B cell (primary cell): Measurements from ENCODE around the gene TRRAP. TPM values are rescaled to one million over a fixed set of nuclear protein-coding genes. Genes with fewer than 3 reads are reported as not detected.

Experiments used
- ATAC-seq: fragments of 200-7000 bp; cut with Tn5 transposase; one replicate; pipeline ENCODE4 v1.10.0; 2021; ENCODE audit warnings: low read depth, mild to moderate bottlenecking, moderate number of reproducible peaks, moderate library complexity
- CTCF ChIA-PET: fragments of 350-600 bp; sonication (Branson Sonifier 250); formaldehyde crosslinking; loops from one replicate; lab custom pipeline; 2021; ENCODE audit warnings: antibody characterized with exemption, inconsistent platforms; lab: Charles Lee
- POLR2A ChIA-PET: fragments of 350-600 bp; sonication (Branson Sonifier 250); formaldehyde crosslinking; loops from one replicate; lab custom pipeline; 2021; ENCODE audit warnings: antibody characterized with exemption; lab: Charles Lee
- DNase-seq: peaks from one replicate; pipeline ENCODE4 v3.0.0; 2013
- H2AFZ ChIP-seq: 2 replicates; pipeline ENCODE4 v1.6.1; 2012; ENCODE audit warnings: mild to moderate bottlenecking, low read depth, low read length; ENCODE audit not compliant: insufficient read depth, poor library complexity, severe bottlenecking
- H3K27ac ChIP-seq, 2 donors: 1 replicate in 1 of 2; 2 replicates in 1 of 2; pipeline ENCODE4 v1.5.1; 2012 to 2013; ENCODE audit warnings: low read length in 2 of 2, mild to moderate bottlenecking in 2 of 2, moderate library complexity in 1 of 2
- H3K27me3 ChIP-seq, 4 experiments: fragments of 200-600 bp in 1 of 4; sonication (generic) in 1 of 4; replicated peaks in 1 of 4; 1 replicate in 2 of 4; 2 replicates in 2 of 4; pipeline versions ENCODE4 v1.6.1 to v1.7.0; 2013 to 2016; ENCODE audit warnings: low read length in 3 of 4, mild to moderate bottlenecking in 2 of 4, mixed read lengths in 1 of 4, moderate library complexity in 1 of 4; ENCODE audit not compliant: insufficient read depth in 4 of 4, control insufficient read depth in 3 of 4; ENCODE audit errors: control extremely low read depth in 1 of 4
- H3K36me3 ChIP-seq, 2 experiments: replicated peaks in 1 of 2; 1 replicate in 1 of 2; 2 replicates in 1 of 2; pipeline versions ENCODE4 v1.6.1 to v1.7.1; 2013; ENCODE audit warnings: low read length in 1 of 2; ENCODE audit not compliant: insufficient read depth in 2 of 2, control insufficient read depth in 1 of 2; ENCODE audit errors: control extremely low read depth in 1 of 2, extremely low read depth in 1 of 2
- H3K4me1 ChIP-seq, 2 donors: fragments of 200-600 bp in 1 of 2; sonication (generic) in 1 of 2; 1 replicate in 1 of 2; 2 replicates in 1 of 2; pipeline versions ENCODE4 v1.5.1 to v1.6.1; 2013 to 2017; ENCODE audit warnings: low read length in 2 of 2; ENCODE audit not compliant: control insufficient read depth in 2 of 2, insufficient read depth in 2 of 2
- H3K4me2 ChIP-seq: replicated peaks from 2 replicates; pipeline ENCODE3; 2012; ENCODE audit warnings: mild to moderate bottlenecking, low read depth, low read length; ENCODE audit not compliant: poor library complexity, severe bottlenecking
- H3K4me3 ChIP-seq, 5 experiments: fragments of 200-600 bp in 1 of 5; sonication (generic) in 1 of 5; 1 replicate in 3 of 5; 2 replicates in 2 of 5; pipeline versions ENCODE4 v1.5.1 to v1.7.0; 2011 to 2016; ENCODE audit warnings: low read length in 4 of 5, mild to moderate bottlenecking in 4 of 5, low read depth in 2 of 5, control low read depth in 1 of 5, moderate library complexity in 1 of 5; ENCODE audit not compliant: insufficient read depth in 1 of 5; ENCODE audit errors: control extremely low read depth in 1 of 5, extremely low read depth in 1 of 5
- H3K79me2 ChIP-seq: fragments of 200-600 bp; sonication (generic); one replicate; pipeline ENCODE4 v1.6.0; 2016; ENCODE audit warnings: low read length; ENCODE audit not compliant: control insufficient read depth, insufficient read depth
- H3K9ac ChIP-seq: fragments of 200-600 bp; sonication (generic); 2 replicates; pipeline ENCODE4 v1.6.1; 2017; ENCODE audit warnings: mild to moderate bottlenecking, low read length, moderate library complexity
- H3K9me3 ChIP-seq, 3 donors: one replicate each; pipeline versions ENCODE4 v1.6.1 to v1.7.1; 2013; ENCODE audit warnings: low read length in 2 of 3; ENCODE audit not compliant: control insufficient read depth in 2 of 3, insufficient read depth in 1 of 3; ENCODE audit errors: control extremely low read depth in 1 of 3
- H4K20me1 ChIP-seq: 2 replicates; pipeline ENCODE4 v1.6.0; 2012; ENCODE audit warnings: mild to moderate bottlenecking, low read length; ENCODE audit not compliant: insufficient read depth, control insufficient read depth, poor library complexity, severe bottlenecking
- H3K27ac Mint-ChIP-seq: one replicate; pipeline ENCODE4 v1.8.0; 2021; ENCODE audit warnings: mixed read lengths
- H3K27me3 Mint-ChIP-seq: one replicate; pipeline ENCODE4 v1.8.0; 2021; ENCODE audit warnings: mixed read lengths
- H3K4me1 Mint-ChIP-seq: one replicate; pipeline ENCODE4 v1.8.0; 2021; ENCODE audit warnings: mixed read lengths
- H3K4me3 Mint-ChIP-seq: one replicate; pipeline ENCODE4 v1.8.0; 2021; ENCODE audit warnings: mixed read lengths
- H3K9me3 Mint-ChIP-seq: one replicate; pipeline ENCODE4 v1.8.0; 2022; ENCODE audit warnings: mixed read lengths; ENCODE audit not compliant: insufficient read depth
- CTCF ChIP-seq: fragments of 200-600 bp; IDR thresholded peaks from one replicate; pipeline ENCODE4 v1.8.0; 2022; ENCODE audit warnings: antibody characterized with exemption, mild to moderate bottlenecking
- EZH2 ChIP-seq: IDR thresholded peaks from 2 replicates; pipeline ENCODE4 v1.6.1; 2012; ENCODE audit warnings: borderline replicate concordance, low read depth, mild to moderate bottlenecking, moderate library complexity, low read length; ENCODE audit not compliant: insufficient read depth, poor library complexity, severe bottlenecking
- whole genome bisulfite sequencing: methylation state at CpG from one replicate; pipeline ENCODE4 v1.1.5; 2013; ENCODE audit warnings: missing lambda C conversion rate; ENCODE audit not compliant: insufficient coverage; 5-methylcytosine and 5-hydroxymethylcytosine counted together
- intact Hi-C: fragments of 100-400 bp; cut with micrococcal nuclease; formaldehyde crosslinking; loops from one replicate; pipeline ENCODE4 v1.10.0; 2022
- polyA plus RNA-seq: library from polyadenylated mRNA; depleted of rRNA; stranded (reverse); fragments of >200 nt; gene quantifications from 2 replicates; pipeline ENCODE4 v1.2.3, GENCODE V29; 2012
- total RNA-seq, 2 donors: library from RNA; stranded (reverse); fragments of 120-200 nt in 1 of 2; gene quantifications; 1 replicate in 1 of 2; 2 replicates in 1 of 2; pipeline versions ENCODE4 v1.2.3 to v1.2.4, GENCODE V29; 2013 to 2022

The TRRAP gene
- total and polyA plus RNA-seq, 2 donors (not counting 1 experiment from before 2014, with no cell fraction given): 25.4 to 102 TPM

DNA sequence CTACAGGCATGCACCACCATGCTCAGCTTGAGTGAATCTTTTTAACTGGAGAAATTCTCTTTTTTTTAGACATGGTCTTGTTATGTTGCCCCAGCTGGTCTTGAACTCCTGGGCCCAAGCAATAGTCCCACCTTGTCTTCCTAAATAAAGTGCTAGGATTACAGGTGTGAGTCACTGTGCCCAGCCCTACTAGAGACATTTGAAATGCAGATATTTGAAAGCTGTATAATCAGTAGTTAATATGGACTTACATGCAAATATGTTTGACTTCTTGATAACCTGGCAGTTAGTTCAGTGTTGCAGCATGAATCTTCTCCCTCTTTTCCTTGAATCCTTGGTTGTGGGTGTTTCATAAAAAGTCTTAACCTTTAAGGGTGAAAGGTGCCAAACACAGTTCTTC lies 8.7 kb downstream of the TRRAP start:
- no peak for TF ChIP-seq EZH2
- no peak for TF ChIP-seq CTCF
- H3K4me3 ChIP-seq: no peak overlapping the region
- no peak overlapping the region for H3K9ac ChIP-seq
- no peak overlapping the region for H3K27ac ChIP-seq
- H4K20me1 ChIP-seq: peaks cover 33% of the 10 kb centered on the region
- no peak for DNase-seq
- no peak overlapping the region for H3K4me3 Mint-ChIP-seq
- no peaks in the 10 kb centered on the region for H3K27me3 ChIP-seq
- intact Hi-C loops: no loop called here
- ChIA-PET POLR2A (no interaction called here), CTCF (interaction anchor here (0.9 kb wide), 1 partner anchor 56 kb away, joined by 3 read pairs; no protein-coding TSS in a partner anchor)
- no peak for ATAC-seq
- H3K27me3 Mint-ChIP-seq: no peaks in the 10 kb centered on the region
- no peak overlapping the region for H3K4me2 ChIP-seq
- H3K4me1 ChIP-seq: no peaks in the 10 kb centered on the region
- peaks cover 8% of the 10 kb centered on the region for H3K4me1 Mint-ChIP-seq
- H3K27ac Mint-ChIP-seq: no peak overlapping the region
- H3K9me3 Mint-ChIP-seq: no peaks in the 10 kb centered on the region
- H3K79me2 ChIP-seq: peaks cover 55% of the 10 kb centered on the region
- no peak overlapping the region for H2AFZ ChIP-seq
- peaks cover 10 to 60% of the 10 kb centered on the region in 2 experiments for H3K36me3 ChIP-seq
- no peaks in the 10 kb centered on the region for H3K9me3 ChIP-seq

- ATAC-seq (no peak), DNase-seq (no peak)
- Histone ChIP-seq H3K4me1 (no peaks in the 10 kb centered on the region), H3K27ac (no peak overlapping the region), H3K27me3 (no peaks in the 10 kb centered on the region), H4K20me1 (peaks cover 6% of the 10 kb centered on the region), H3K79me2 (peaks cover 13% of the 10 kb centered on the region), H2AFZ (no peak overlapping the region), H3K4me2 (no peak overlapping the region), H3K4me3 (no peak overlapping the region), H3K36me3 (peaks cover 9 to 64% of the 10 kb centered on the region in 2 experiments), H3K9me3 (no peaks in the 10 kb centered on the region), H3K9ac (no peak overlapping the region)
- ChIA-PET CTCF (interaction anchor here (1.2 kb wide), 1 partner anchor 14 kb away, joined by 4 read pairs; the partner anchor contains the start of gene TRRAP), POLR2A (no interaction called here)
- no peak overlapping the region for H3K27ac Mint-ChIP-seq
- H3K4me1 Mint-ChIP-seq: peaks cover 3% of the 10 kb centered on the region
- no peaks in the 10 kb centered on the region for H3K9me3 Mint-ChIP-seq
- no peaks in the 10 kb centered on the region for H3K27me3 Mint-ChIP-seq
- intact Hi-C loops: no loop called here
- TF ChIP-seq CTCF (no peak), EZH2 (no peak)
- 100% methylated on average over 2 of the region's 7 CpGs for WGBS
- no peak overlapping the region for H3K4me3 Mint-ChIP-seq
Measured at GRCh38 chr7:98892609-98893008, 14.3 kb downstream of the TRRAP start.
